HG02970 (cell line): Measurements from ENCODE around the gene SPRED2.

Experiments used
- ATAC-seq: cut with Tn5 transposase; IDR thresholded peaks from one replicate; pipeline ENCODE4 v1.9.1; 2021; ENCODE audit warnings: mild to moderate bottlenecking, moderate library complexity, moderate number of reproducible peaks; ENCODE audit not compliant: unreplicated experiment, low FRiP score

Gene SPRED2

GRCh38 chr2:65261676-65262075 is 170.7 kb downstream of the SPRED2 start:
- ATAC-seq = no peak
